Activated T-helper 9 cell treated with anti-CD3 and anti-CD28 coated beads, Interleukin-2, amount 50 U/mL, for 16 hours (primary cell): ENCODE data around the gene CSNK2A1.
"Not testable (repeated sequence)": the region's sequence is repeated elsewhere in the genome, so short reads cannot be mapped to it uniquely, and the experiment has no call there.

ENCODE experiments used
- DNase-seq: peaks from one replicate; pipeline ENCODE4 v3.0.0-alpha.2; 2020; ENCODE audit warnings: low read depth

CSNK2A1 gene

DNA sequence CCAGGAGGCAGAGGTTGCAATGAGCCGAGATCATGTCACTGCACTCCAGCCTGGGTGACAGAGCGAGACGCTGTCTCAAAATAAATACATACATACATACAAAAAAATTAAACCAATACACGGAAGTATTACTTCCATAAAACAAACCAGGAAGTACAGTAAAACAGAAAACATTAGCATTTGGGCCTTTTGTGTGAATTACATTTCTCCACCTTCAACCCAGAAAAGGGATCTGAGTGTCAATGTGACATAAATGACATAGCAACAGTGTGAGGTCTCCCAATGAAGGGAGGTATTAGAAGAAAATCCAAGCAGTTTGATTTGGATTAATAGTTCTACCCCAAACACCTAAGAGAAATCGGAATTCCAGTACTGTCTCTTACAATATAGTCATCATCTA, 10.1 kb downstream of the CSNK2A1 start:
- DNase-seq = no peak

DNA sequence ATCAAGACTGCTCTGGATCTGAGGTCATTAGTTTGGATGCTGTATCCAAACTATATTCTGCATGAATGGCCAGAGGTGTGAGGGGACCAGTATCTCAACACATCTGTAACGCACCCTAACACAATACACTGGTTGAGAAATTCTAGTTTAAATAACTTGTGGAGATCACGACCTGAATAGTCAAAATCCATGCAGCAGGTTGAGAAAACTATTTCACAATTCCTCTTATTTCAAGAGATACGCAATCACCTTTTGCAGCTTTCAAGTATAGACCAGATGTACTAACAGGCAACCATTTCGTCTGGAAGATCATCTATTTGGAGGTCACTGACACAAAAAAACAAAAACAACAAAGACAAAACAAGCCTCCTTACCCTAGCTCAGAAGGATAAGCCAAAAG, 11.1 kb downstream of the CSNK2A1 start:
- no peak for DNase-seq

DNA sequence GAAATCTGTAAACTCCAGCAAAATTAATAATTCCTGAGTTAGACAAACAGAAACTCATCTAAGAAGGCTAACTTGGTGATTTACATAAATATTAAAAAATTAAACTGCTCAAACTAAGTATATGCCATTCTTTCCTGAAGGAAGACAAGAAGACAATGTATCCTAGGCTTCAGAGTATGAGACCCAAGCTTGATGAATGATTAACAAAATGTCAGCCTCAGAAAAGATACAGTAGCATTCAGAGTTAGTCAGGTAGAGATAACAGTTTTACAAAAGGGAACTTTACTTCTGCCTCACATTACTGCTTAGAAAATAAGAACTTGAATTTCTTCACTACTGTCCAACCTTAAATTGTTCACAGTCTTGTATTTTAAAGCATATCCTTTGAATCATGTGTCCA, 12.0 kb downstream of the CSNK2A1 start:
- DNase-seq = no peak

DNA sequence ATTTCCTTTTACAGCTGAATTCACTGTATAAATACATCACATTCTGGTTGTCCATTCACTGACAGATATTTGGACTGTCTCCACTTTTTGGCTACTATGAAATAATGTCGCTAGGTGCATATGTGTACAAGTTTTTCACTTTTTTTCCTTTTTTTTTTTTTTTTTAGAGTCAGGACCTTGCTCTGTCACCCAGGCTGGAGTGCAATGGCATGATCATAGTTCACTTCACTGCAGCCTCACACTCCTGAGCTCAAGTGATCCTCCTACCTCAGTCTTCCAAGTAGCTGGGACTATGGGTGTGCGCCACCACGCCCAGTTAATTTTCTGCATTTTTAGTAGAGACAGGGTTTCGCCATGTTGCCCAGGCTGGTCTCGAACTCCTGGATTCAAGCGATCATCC, 13.3 kb downstream of the CSNK2A1 start:
- DNase-seq = no peak

DNA sequence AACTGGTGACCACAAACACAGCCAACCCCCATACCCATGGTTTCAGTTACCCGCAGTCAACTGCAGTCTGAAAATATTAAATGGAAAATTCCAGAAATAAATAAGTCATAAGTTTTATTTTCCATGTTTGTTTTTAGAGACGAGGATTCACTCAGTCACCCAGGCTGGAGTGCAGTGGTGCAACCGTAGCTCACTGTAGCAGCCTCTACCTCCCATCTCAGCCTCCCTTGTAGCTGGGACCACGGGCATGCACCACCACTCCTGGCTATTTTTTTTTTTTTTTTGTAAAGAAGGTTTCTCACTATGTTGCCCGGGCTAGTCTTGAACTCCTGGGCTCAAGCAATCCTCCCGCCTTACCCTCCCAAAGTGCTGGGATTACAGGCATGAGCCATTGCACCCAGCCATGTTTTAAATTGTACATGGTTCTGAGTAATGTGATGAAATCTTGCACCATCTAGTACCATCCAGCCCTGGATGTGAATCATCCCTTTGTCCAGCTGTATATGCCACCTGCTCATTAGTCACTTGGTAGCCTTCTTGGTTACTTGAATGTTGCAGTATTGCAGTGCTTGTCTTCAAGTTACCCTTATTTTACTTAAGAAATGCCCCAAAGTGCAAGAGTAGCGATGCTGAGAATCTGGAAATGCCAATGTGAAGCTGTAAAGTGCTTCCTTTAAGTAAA, 14.5 kb downstream of the CSNK2A1 start:
- DNase-seq = no peak

DNA sequence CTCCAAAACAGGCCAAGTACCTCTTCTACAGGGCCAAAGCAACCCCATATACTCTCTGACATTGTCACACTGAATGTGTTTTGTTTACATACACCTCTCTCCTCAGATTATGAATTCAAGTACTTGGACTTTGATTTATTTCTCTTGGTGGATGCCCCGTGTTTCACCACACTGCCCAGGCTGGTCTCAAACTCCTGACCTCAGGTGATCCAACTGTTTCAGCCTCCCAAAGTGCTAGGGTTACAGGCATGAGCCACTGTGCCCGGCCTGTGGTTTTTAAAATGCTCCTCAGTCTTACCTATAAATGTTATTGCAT, 16.1 kb downstream of the CSNK2A1 start:
- DNase-seq = no peak

DNA sequence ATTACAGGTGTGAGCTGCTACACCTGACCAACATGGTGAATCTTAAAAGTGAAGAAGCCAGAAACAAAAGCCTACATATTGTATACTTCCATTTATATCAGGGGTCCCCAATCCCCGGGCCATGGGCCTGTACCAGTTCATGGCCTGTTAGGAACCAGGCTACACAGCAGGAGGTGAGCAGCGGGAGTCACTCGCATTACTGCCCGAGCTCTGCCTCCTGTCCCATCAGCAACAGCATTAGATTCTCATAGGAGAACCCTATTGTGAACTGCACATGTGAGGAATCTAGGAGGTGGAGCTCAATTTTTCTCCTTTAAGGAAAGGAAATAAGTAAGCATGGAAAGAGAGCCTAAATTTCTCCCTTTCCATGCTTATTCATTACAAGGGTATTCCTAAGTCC, 21.7 kb downstream of the CSNK2A1 start:
- no peak for DNase-seq

DNA sequence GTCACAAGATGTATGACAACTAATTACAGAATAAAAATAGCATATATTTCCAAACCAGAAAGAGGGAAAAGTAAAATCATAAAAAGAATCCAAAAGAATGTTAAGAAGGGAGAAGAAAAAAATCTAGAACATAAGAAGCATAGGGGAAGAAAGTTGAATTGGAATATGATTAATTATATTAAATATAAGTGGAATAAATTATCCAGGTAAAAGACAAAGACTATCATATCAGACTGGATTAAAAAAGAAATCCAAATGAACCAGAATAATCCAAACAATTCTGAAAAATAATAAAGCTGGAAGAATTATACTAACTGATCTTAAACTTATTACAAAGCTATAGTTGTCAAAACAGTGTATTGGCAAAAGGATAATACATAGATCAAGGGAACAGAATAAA, 23.6 kb downstream of the CSNK2A1 start:
- DNase-seq = no peak

DNA sequence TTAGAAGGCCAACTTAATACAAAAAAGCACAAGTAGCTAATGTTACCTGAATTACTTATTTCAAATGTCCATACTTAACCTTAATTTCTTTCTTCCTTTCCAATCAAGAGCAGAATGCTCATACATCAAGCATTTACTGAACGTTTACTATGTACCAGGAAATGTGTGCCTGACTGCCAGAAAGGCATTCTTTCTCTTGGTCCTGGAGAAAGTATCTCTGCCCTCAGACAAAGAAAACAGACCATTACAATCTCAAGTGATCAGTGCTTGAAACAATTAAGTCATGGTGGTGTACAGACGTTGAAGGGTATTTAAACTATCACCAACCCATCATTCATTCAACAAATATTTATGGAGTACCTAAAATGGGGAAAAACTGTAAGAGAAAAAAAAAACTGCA, 26.4 kb downstream of the CSNK2A1 start:
- no peak for DNase-seq

DNA sequence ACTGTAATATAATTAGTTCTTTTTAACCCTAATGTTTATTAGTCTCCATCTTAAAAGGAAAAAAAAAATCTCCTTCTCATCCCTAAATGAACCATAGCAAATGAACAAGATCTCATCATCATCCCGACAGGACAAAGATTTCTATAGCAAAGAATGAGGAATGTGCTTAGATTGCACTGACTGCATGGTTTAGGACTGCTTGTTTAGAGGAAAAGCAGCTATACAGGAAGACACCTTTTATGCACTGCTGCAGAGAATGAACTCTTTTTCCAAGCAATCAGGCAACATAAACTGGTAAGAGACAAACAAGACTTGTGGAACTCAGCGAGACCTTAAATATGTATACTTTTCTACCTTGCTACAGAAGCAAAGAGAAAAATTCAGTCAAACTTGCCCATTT, 26.8 kb downstream of the CSNK2A1 start:
- no peak for DNase-seq

DNA sequence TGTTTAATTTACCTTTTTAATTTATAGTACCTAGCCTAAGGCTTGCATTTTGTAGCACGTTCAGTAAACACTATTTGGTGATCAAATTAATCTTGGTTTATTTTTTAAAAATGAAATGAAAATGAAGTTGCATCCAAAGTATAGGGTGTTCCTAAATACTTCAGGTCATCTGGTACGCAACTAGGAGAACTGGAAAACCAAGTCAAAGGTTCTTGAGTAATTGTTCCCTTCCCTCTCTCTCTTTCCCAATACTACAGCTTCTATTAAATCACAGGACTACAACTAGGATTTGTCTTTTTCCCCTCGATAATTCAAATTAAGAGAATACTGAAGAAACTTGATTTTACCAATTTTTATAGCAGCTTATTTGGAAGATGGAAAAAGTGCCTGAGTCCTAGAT, 27.9 kb downstream of the CSNK2A1 start:
- no peak for DNase-seq

DNA sequence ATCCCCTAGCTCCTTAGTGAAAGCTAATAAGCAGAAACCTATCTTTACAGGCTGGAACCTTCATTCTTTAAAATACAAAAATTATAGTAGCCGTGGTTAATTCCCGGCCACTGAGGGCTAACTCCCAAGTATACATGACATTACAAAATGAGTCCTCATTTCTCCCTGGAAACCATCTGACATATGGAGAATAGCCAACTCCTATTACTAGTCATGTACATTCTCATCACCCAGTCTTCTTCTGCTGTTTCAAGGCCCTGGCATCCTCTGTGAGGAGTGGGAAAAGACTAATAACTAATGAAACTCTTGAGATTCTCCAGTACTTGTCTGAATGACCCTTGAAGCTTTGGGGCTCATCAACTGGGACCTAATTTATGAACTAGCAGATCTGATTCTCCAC, 30.2 kb downstream of the CSNK2A1 start:
- no peak for DNase-seq

DNA sequence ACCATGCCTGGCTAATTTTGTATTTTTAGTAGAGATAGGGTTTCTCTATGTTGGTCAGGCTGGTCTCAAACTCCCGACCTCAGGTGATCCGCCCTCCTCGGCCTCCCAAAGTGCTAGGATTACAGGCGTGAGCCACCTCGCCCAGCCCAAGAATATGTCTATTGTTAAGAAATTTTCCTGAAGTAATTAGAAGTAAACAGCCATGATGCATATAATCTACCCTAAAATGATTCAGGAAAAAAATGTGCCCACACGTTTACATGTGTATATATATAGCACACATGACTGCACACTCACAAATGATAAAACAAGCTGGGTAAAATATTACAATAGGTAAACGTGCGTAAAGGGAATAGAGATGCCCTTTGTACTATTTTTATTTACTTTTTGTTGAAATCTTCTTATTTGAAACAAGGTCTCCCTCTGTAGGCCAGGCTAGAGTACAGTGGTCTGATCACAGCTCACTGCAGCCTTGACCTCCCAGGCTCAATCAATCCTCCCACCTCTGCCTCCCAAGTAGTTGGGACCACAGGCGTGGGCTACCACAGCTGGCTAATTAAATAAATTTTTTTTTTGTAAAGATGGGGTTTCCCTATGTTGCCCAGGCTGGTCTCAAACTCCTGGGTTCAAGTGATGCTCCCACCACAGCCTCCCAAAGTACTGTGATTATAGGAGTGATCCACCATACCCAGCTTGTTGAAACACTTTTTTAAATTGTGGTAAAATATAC, 33.1 kb downstream of the CSNK2A1 start:
- DNase-seq = not testable (repeated sequence)

DNA sequence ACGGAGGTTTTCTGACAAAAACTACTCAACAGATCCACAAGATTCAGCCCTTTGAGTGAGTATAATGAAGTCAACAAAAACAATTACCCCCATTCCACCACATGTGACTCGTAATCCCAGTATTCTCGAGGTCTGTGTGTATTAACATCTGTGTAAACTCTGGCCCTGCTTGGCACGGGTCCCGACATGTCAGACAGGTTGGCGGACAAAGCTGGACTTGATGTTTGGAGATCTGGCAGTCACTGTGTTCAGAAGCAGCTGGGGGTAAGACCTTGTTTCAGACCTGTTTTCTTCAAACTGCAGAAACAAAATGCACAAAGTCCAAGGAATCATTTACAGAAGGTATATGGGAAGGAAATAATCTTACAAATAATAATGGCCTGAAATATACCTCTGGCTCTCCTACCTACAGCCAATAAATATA, 35.2 kb downstream of the CSNK2A1 start:
- DNase-seq = not testable (repeated sequence)

DNA sequence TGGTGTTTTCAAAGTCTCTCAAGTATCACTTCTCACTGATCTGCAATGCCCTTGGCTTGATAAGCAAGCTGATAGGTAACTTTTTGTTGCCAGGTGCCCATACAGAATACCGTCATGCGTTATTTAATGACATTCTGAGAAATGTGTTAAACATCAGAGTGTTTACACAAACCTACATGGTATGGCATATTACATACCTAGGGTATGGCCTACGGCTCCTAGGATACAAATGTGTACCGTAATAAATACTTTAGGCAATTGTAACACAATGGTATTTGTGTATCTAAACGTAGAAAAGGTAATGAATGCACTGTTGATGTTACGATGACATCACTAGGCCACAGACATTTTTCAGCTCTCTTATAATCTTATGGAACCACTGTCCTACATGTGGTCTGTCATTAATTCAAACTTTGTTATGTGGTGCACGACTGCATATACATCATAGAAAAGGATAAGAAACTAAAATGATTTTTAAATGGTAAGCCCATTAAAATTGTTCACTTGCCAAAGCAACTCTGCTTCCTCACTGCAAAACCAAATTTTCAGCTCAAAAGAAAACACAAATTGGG, 35.7 kb downstream of the CSNK2A1 start:
- no peak for DNase-seq

DNA sequence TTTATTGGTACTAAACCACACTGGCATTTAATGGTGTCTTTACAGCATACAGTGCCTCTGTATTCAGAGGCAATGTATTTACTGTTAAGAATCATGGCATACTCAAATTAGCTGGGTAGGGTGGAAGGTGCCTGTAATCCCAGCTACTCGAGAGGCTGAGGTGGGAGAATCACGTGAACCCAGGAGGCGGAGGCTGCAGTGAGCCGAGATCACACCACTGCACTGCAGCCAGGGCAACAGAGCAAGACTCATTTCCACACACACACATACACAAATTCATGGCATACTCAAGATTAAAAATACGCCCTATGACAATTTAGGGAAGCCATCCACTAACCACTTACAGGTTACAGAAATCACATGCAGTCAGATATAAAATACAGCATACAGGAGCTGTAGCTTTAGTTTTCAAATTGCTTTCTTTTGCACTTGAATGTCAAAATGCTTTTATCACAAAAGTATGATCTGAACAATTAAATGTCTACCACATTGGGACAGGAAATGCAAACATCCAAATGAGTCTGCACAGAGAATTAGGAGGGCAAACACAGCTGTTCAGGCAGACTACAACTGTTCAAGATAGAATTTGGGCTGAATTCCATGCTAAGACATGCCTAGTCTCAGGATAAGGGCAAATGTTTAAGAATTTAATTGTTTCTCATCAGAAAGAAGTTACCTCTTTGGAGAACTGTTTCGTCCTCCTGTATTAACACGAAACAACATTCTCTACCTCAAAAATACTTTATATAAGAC, 36.4 kb downstream of the CSNK2A1 start:
- DNase-seq = no peak

DNA sequence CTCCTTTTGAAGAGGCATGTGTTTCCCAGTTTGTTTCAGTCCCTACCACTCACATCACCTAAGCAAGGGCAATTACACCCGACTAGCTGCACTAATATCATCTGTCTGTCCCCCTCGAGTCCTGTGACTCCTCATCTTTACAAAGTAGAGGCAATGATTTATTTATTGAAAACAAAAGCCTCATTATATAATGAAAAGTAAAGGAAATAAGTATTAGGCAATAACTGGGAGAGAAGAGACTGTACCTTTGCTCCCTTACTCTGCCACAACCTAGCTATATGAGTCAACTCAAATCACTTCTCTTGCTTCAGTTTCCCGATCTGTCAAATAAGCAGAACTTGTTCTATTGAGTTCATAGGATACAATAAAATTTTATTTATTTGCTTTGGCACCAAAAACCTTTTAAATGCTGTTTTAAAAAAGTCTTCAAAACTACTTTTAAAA, 38.9 kb downstream of the CSNK2A1 start:
- no peak for DNase-seq

DNA sequence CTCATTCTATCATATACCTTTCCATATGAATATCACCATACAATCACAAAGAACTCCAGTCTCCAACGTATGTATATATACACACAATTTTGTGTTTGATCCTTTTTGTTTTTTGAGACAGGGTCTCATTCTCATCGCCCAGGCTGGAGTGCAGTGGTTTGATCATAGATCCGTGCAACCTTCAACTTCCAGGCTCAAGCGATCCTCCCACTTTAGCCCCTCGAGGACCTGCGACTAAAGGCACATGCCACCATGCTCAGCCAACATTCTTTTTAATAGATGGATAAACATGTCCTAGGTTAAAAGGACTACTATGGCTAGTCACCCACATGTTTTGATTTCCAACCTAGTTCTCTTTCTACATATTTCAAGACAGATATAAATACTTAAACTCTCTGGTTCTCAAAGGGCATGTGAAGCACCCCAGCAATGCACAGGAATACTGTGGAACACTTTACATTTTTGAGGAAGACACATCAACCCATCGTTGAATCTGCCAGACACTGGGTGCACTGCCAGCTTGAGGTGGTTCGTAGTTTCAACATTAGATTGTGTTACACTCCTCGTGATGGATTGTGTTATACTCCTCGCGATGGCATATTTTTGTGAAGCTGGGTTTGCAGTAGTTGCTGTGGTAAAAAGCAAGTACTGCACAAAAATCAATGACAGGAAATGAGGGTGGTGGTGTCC, 40.4 kb downstream of the CSNK2A1 start:
- DNase-seq = no peak

DNA sequence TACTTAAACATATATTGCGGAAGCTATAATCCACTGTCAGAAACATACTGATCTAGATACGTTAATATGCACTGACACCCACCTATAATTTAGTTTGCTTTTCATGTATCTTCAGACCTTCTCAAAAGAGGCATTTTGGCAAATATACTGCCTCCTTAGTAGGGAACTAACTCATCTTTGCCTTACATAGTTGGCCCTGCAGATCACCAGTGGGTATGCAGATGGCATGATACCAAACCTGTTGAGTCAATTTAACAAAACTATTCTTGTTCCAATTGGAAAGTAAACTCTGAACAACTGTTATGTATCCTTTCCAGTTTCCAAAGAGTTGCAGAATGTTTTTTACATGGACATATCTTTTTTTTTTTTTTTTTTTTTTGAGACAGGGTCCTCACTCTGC, 45.6 kb downstream of the CSNK2A1 start:
- DNase-seq = no peak

DNA sequence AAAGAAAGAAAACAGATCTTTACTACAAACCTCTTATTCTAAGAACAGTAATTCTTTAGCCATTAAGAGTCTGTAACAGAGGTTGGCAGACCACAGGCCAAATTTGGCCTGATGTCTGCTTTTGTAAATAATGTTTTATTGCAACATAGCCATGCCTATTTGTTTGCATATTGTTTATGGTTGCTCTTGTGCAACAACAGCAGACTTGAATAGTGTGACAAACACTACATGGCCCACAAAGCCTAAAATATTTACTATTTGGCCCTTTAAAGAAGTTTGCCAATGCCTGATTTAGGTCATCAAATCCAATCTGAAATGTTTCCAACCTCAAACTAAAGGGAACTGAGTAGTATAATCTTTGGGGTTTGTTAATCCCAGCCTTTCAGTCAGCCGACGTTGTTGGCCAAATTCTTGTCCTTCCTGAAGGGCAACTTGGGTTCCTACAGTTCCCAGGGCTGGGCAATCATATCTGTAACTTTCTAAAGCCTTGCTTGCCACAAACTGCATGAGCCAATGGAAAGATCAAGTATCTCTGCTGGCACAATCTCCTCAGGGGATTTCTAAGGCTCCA, 47.4 kb downstream of the CSNK2A1 start:
- no peak for DNase-seq

DNA sequence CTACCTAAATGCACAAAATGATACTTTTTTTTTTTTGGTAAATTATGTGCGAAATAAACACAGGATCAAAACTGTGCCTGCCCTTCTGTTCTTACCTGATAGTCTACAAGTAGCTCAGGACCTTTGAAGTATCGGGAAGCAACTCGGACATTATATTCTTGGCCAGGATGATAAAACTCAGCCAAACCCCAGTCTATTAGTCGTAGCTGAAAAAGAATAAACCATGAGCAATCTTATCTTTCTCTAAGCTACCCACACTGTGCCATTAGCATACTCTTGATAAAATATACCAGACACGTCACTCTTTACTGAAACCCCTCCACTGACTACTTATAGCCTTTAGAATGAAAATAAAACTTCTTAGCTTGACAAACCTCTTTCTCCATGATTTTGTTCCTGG, 51.4 kb downstream of the CSNK2A1 start:
- DNase-seq = no peak

DNA sequence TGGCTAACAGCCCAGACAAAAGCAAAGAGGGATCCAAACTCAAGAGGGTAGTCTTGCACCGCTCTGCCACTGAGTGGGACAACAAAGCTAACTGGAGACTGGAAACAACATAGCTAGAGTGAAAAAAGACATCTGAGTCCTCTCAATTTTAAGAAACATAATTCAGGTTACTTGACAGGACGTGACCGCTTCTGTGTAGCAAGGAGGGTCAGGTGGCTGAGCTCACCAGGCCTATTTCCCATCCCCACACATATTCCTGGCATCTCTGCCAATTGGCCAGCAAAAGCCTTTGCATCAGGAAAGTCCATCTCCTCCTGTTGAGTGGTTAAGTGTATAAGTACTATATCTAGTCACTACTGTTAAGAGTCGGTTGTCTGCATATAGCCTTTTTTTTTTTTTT, 55.9 kb downstream of the CSNK2A1 start:
- DNase-seq = no peak
